Chondrocyte (in vitro differentiated cells): ENCODE data around the gene AGPS. TPM values are rescaled to one million over a fixed set of nuclear protein-coding genes. Genes with fewer than 3 reads are reported as not detected.

Experiments used
- DNase-seq: peaks from one replicate; pipeline ENCODE4 v3.0.0; 2021; ENCODE audit warnings: mixed read lengths, low spot score
- H3K27ac Mint-ChIP-seq: one replicate; pipeline ENCODE4 v1.8.0; 2021; ENCODE audit warnings: mild to moderate bottlenecking, moderate library complexity, mixed read lengths; ENCODE audit not compliant: unreplicated experiment
- H3K27me3 Mint-ChIP-seq: 2 replicates; pipeline ENCODE4 v1.8.0; 2021; ENCODE audit warnings: low read depth, mixed read lengths
- H3K36me3 Mint-ChIP-seq: 2 replicates; pipeline ENCODE4 v1.8.0; 2021; ENCODE audit warnings: low read depth, mixed read lengths
- H3K4me1 Mint-ChIP-seq: 2 replicates; pipeline ENCODE4 v1.8.0; 2021; ENCODE audit warnings: low read depth, mild to moderate bottlenecking, mixed read lengths
- H3K4me3 Mint-ChIP-seq: one replicate; pipeline ENCODE4 v1.8.0; 2021; ENCODE audit warnings: mild to moderate bottlenecking, moderate library complexity, mixed read lengths; ENCODE audit not compliant: unreplicated experiment
- H3K9me3 Mint-ChIP-seq: 2 replicates; pipeline ENCODE4 v1.8.0; 2021; ENCODE audit warnings: low read depth, mixed read lengths
- CTCF ChIP-seq: fragments of 200-600 bp; sonication (generic); IDR thresholded peaks from 2 replicates; pipeline ENCODE4 v1.5.0; 2021; ENCODE audit warnings: antibody characterized with exemption, mild to moderate bottlenecking, moderate library complexity
- total RNA-seq: library from RNA; stranded (reverse); gene quantifications from 3 replicates; pipeline ENCODE4 v1.2.1, GENCODE V29; 2021

The AGPS gene
- total RNA-seq, 1 donor from 2014 or later: 40.2 TPM

- Mint-ChIP-seq H3K4me1 (peaks cover 2% of the 10 kb centered on the region), H3K27me3 (no peaks in the 10 kb centered on the region), H3K9me3 (peaks cover 4% of the 10 kb centered on the region), H3K27ac (no peak overlapping the region), H3K36me3 (no peaks in the 10 kb centered on the region), H3K4me3 (no peak overlapping the region)
- DNase-seq: no peak
- no peak for TF ChIP-seq CTCF
Measured at GRCh38 chr2:177577075-177577474, 184.5 kb downstream of the AGPS start.

GRCh38 chr2:177578454-177578853, 185.9 kb downstream of the AGPS start:
- Mint-ChIP-seq H3K27me3 (no peaks in the 10 kb centered on the region), H3K4me3 (no peak overlapping the region), H3K9me3 (peaks cover 5% of the 10 kb centered on the region), H3K36me3 (no peaks in the 10 kb centered on the region), H3K4me1 (no peaks in the 10 kb centered on the region), H3K27ac (no peak overlapping the region)
- DNase-seq: no peak
- no peak for TF ChIP-seq CTCF

- Mint-ChIP-seq H3K4me1 (no peaks in the 10 kb centered on the region), H3K27me3 (no peaks in the 10 kb centered on the region), H3K36me3 (no peaks in the 10 kb centered on the region), H3K4me3 (no peak overlapping the region), H3K27ac (no peak overlapping the region), H3K9me3 (peaks cover 5% of the 10 kb centered on the region)
- DNase-seq: no peak
- no peak for TF ChIP-seq CTCF
Measured at GRCh38 chr2:177579486-177580036, 187.0 kb downstream of the AGPS start.

GRCh38 chr2:177582000-177582399, 189.4 kb downstream of the AGPS start:
- no peaks in the 10 kb centered on the region for H3K4me1 Mint-ChIP-seq
- H3K27ac Mint-ChIP-seq: no peak overlapping the region
- peaks cover 5% of the 10 kb centered on the region for H3K9me3 Mint-ChIP-seq
- no peak for DNase-seq
- no peak for TF ChIP-seq CTCF
- H3K36me3 Mint-ChIP-seq: no peaks in the 10 kb centered on the region
- no peaks in the 10 kb centered on the region for H3K27me3 Mint-ChIP-seq
- H3K4me3 Mint-ChIP-seq: no peak overlapping the region

GRCh38 chr2:177584030-177584692, 191.6 kb downstream of the AGPS start:
- H3K4me1 Mint-ChIP-seq: no peaks in the 10 kb centered on the region
- peaks cover 5% of the 10 kb centered on the region for H3K9me3 Mint-ChIP-seq
- no peak overlapping the region for H3K27ac Mint-ChIP-seq
- H3K4me3 Mint-ChIP-seq: no peak overlapping the region
- TF ChIP-seq CTCF: no peak
- no peaks in the 10 kb centered on the region for H3K36me3 Mint-ChIP-seq
- H3K27me3 Mint-ChIP-seq: no peaks in the 10 kb centered on the region
- no peak for DNase-seq
